Suprapubic skin (tissue), 4 donors: ENCODE results near the gene SKI. TPM values are rescaled to one million over a fixed set of nuclear protein-coding genes. Genes with fewer than 3 reads are reported as not detected.

ENCODE experiments used
- DNase-seq, 2 donors: peaks; one replicate each; pipeline ENCODE4 v3.0.0-alpha.2; 2019; ENCODE audit warnings: low spot score in 2 of 2
- H3K27ac ChIP-seq: fragments of 200-600 bp; sonication (generic); one replicate; pipeline ENCODE4 v1.5.1; 2019
- H3K27me3 ChIP-seq: fragments of 200-600 bp; sonication (generic); one replicate; pipeline ENCODE4 v1.5.1; 2019
- H3K36me3 ChIP-seq: fragments of 200-600 bp; sonication (generic); one replicate; pipeline ENCODE4 v1.5.1; 2019
- H3K4me1 ChIP-seq: fragments of 200-600 bp; sonication (generic); one replicate; pipeline ENCODE4 v1.5.1; 2019
- H3K4me3 ChIP-seq: fragments of 200-600 bp; sonication (generic); one replicate; pipeline ENCODE4 v1.5.1; 2019; ENCODE audit warnings: mild to moderate bottlenecking
- H3K9me3 ChIP-seq: fragments of 200-600 bp; sonication (generic); one replicate; pipeline ENCODE4 v1.5.1; 2019
- EP300 ChIP-seq: sonication (generic); formaldehyde crosslinking; IDR thresholded peaks from one replicate; pipeline ENCODE4 v1.6.1; 2017; ENCODE audit warnings: antibody characterized with exemption
- POLR2A ChIP-seq, 2 donors: fragments of 450-650 bp; IDR thresholded peaks; one replicate each; pipeline ENCODE4 v1.6.1; 2017; ENCODE audit warnings: antibody characterized with exemption in 2 of 2, mild to moderate bottlenecking in 2 of 2, moderate library complexity in 2 of 2
- POLR2AphosphoS5 ChIP-seq, 3 donors: sonication (generic); formaldehyde crosslinking; IDR thresholded peaks; one replicate each; pipeline ENCODE4 v1.6.1; 2017; ENCODE audit warnings: antibody characterized with exemption in 3 of 3
- WGBS: methylation state at CpG from one replicate; pipeline ENCODE4 v1.1.5; 2018; 5-methylcytosine and 5-hydroxymethylcytosine counted together
- total RNA-seq, 4 donors: library from RNA; depleted of rRNA; stranded (reverse); fragments of >200 nt; gene quantifications; one replicate each; pipeline ENCODE4 v1.1.0, GENCODE V29; 2016
- TF ChIP-seq, protein P1 (sequence below), 2 donors: fragments of 200-600 bp in 1 of 2; fragments of 450-650 bp in 1 of 2; sonication (generic) in 1 of 2; IDR thresholded peaks; one replicate each; pipeline ENCODE4 v1.5.1; 2016 to 2019; ENCODE audit warnings: antibody characterized with exemption in 2 of 2, mild to moderate bottlenecking in 1 of 2, moderate library complexity in 1 of 2

The SKI gene
- total RNA-seq, 4 donors from 2014 or later, result 51.8 to 91.2 (median 68.1) TPM

GRCh38 chr1:2308844-2309243 is 80.7 kb downstream of the SKI start:
- H3K36me3 ChIP-seq, result peaks cover 56% of the 10 kb centered on the region
- peaks cover 50% of the 10 kb centered on the region for H3K4me1 ChIP-seq
- no peak overlapping the region for H3K4me3 ChIP-seq
- H3K9me3 ChIP-seq, result no peaks in the 10 kb centered on the region
- H3K27ac ChIP-seq, result no peak overlapping the region
- no peak for TF ChIP-seq POLR2A (IDR thresholded peaks at IDR 0.05)
- 91% methylated on average over 18 of the region's 20 CpGs for WGBS
- no peak for DNase-seq
- no peaks in the 10 kb centered on the region for H3K27me3 ChIP-seq

DNA sequence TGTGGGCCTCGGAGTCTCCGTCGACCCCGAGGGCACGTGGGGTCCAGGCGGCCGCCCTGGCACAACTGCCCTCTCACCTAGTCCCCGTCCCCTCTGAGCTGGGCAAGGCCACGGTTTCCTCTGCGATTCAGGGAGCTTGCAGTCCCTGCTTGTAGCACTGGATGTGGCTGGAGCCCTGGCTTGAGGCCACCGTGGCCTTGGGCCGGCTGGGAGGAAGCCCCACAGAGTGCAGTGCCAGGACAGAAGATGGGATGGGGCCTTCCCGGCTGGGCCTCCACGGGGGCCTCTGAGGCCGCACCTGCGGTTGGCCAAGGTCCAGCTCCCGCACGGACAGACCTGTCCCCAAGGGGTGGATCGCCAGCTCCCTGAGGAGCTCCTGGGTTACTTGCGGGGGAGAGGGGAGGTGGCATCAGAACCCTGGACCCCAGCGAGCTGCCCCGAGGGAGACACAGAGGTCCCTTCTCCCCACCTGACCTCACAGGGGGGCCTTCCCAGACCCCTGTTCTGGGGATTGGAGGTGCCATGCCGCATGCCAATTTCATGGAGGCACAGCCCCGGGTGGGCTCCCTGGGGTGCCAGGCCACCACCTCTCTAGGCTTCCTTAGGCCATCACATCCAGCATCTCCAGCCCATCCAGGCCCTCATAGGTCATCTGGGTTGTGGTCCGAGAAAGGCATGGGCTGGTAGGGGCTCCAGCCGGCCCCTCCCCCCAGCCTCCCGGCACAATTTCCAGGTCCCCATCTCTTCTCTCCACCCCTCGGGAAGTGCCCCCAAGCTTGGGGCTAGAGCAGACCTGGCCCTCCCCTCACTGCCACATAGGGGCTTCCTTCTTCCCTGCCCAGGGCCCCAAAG is 82.4 kb downstream of the SKI start:
- Histone ChIP-seq H3K4me1 (peaks cover 53% of the 10 kb centered on the region), H3K4me3 (no peak overlapping the region), H3K27ac (peak overlapping the region; percentile 86), H3K36me3 (peaks cover 39% of the 10 kb centered on the region), H3K9me3 (no peaks in the 10 kb centered on the region), H3K27me3 (no peaks in the 10 kb centered on the region)
- no peak for DNase-seq
- TF ChIP-seq, protein P1, sequence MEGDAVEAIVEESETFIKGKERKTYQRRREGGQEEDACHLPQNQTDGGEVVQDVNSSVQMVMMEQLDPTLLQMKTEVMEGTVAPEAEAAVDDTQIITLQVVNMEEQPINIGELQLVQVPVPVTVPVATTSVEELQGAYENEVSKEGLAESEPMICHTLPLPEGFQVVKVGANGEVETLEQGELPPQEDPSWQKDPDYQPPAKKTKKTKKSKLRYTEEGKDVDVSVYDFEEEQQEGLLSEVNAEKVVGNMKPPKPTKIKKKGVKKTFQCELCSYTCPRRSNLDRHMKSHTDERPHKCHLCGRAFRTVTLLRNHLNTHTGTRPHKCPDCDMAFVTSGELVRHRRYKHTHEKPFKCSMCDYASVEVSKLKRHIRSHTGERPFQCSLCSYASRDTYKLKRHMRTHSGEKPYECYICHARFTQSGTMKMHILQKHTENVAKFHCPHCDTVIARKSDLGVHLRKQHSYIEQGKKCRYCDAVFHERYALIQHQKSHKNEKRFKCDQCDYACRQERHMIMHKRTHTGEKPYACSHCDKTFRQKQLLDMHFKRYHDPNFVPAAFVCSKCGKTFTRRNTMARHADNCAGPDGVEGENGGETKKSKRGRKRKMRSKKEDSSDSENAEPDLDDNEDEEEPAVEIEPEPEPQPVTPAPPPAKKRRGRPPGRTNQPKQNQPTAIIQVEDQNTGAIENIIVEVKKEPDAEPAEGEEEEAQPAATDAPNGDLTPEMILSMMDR (IDR thresholded peaks at IDR 0.05), result no peak
- no peak for TF ChIP-seq POLR2AphosphoS5 (IDR thresholded peaks at IDR 0.05)
- no peak for TF ChIP-seq EP300
- TF ChIP-seq POLR2A (IDR thresholded peaks at IDR 0.05), result no peak
- 68% methylated on average over 17 of the region's 28 CpGs for WGBS

DNA sequence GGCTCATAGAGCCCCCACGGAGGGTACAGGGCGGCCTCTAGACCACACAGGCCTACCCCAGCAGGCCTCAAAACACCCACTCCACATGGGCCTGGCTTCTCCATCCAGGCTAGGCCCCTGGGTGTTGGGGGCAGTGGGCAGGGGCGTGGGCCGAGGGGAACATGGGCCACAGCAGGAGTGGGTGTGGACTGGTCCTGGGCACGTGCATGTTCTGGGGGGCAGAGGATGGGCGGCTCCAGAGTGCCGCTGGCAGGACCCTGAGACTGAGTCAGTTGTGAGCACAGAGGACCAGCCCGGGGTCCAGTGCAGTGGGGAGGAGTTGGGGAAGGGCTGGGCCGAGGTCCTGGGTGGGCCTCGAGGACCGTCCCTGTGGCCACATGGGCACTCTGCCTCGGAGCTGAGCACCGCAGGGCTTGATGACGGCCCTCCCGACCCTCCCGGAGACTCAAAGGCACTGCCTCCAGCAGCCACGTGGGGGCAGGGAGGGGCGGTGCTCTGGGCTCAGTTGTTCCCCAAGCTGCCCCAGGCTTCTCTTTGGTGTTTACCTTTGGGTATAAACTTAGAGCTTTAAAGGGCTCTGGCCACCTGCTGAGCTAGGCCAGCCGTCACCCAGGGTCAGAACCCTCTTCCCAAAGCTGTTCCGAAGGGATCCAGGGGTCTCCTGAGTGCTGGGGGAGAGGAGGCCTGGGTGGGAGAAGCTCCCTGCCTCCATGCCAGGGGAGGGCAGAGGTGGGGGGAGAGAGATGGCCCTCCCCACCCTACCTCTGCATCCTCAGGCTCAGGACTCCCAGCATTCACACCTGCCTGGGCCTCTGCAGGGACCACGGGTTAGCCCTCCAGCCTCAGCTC is 83.3 kb downstream of the SKI start:
- Histone ChIP-seq H3K4me3 (no peak overlapping the region), H3K36me3 (peaks cover 30% of the 10 kb centered on the region), H3K9me3 (no peaks in the 10 kb centered on the region), H3K4me1 (peaks cover 60% of the 10 kb centered on the region), H3K27me3 (no peaks in the 10 kb centered on the region), H3K27ac (peak overlapping the region; percentile 86)
- TF ChIP-seq POLR2A (IDR thresholded peaks at IDR 0.05), result no peak
- TF ChIP-seq, protein P1 (IDR thresholded peaks at IDR 0.05), result peak in 1 of 2 donors; percentile 43
- 60% methylated on average over 12 of the region's 21 CpGs for WGBS
- DNase-seq, result no peak

- H3K4me3 ChIP-seq, result no peak overlapping the region
- no peak for DNase-seq
- WGBS, result 51% methylated on average over 6 of the region's 10 CpGs
- H3K4me1 ChIP-seq, result peaks cover 65% of the 10 kb centered on the region
- H3K36me3 ChIP-seq, result peaks cover 23% of the 10 kb centered on the region
- no peaks in the 10 kb centered on the region for H3K9me3 ChIP-seq
- H3K27me3 ChIP-seq, result no peaks in the 10 kb centered on the region
- peak overlapping the region; percentile 86 for H3K27ac ChIP-seq
- TF ChIP-seq, protein P1 (IDR thresholded peaks at IDR 0.05), result no peak
- TF ChIP-seq POLR2AphosphoS5 (IDR thresholded peaks at IDR 0.05) (no peak), POLR2A (IDR thresholded peaks at IDR 0.05) (no peak), EP300 (no peak)
Measured at GRCh38 chr1:2312160-2312514, 84.0 kb downstream of the SKI start.

GRCh38 chr1:2312515-2313301 is 84.6 kb downstream of the SKI start:
- no peak for TF ChIP-seq POLR2AphosphoS5 (IDR thresholded peaks at IDR 0.05)
- no peak for TF ChIP-seq EP300
- TF ChIP-seq, protein P1 (IDR thresholded peaks at IDR 0.05), result no peak
- no peak for TF ChIP-seq POLR2A (IDR thresholded peaks at IDR 0.05)
- Histone ChIP-seq H3K4me1 (peaks cover 65% of the 10 kb centered on the region), H3K27ac (peak overlapping the region; percentile 86), H3K4me3 (no peak overlapping the region), H3K36me3 (peaks cover 17% of the 10 kb centered on the region), H3K27me3 (no peaks in the 10 kb centered on the region), H3K9me3 (no peaks in the 10 kb centered on the region)
- no CpG with 5 or more reads among the region's 24 CpGs for WGBS
- no peak for DNase-seq
